Right forelimb (tissue), 1 donor: Measurements from ENCODE around the gene PIK3R2.
"Not testable (repeated sequence)": the region's sequence is repeated elsewhere in the genome, so short reads cannot be mapped to it uniquely, and the experiment has no call there.

Experiments used
- DNase-seq: peaks from one replicate; pipeline ENCODE4 v3.0.0-alpha.2; 2018

PIK3R2 gene

DNA sequence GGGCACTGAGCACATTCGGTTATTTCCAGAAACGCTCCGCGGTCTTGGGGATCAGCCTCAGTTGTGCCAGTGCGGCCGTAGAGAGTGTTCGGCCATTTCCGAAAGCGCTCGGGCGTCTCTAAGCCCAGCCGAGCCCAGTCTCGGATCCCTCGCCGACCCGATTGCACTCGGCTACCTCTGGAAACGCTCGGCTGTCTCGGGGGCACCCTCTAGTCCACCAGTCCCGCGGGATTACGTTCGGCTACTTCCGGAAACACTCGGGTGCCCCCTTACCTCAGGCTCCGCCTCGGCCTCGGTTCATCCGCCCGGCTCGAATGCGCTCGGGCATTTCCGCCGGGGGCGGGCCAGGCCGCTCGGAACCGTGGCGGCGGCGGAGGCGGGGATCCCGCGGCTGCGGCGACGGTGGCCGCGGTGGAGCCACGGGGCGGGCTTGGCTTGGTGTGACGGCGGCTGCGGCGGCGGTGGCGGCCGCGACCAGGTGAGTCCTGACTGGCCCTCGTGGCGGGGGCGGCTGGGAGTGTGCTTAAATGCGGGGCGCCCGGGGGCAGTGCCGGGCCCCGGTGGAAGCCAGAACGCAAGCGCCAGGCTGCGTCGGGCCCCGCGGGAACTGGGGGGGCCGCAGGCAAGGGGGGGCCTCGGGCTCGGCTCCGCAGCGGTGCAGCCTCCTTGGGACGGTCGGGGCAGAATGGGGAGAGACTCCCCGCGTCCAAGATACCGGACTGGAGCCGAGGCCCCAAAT, at the start of gene PIK3R2:
Gene PIK3R2 (plus strand): TSS at position 347 of the 739 bp plus-strand sequence. CDS start 2,717 bp downstream, outside the sequence.
- DNase-seq: peak; percentile 99

DNA sequence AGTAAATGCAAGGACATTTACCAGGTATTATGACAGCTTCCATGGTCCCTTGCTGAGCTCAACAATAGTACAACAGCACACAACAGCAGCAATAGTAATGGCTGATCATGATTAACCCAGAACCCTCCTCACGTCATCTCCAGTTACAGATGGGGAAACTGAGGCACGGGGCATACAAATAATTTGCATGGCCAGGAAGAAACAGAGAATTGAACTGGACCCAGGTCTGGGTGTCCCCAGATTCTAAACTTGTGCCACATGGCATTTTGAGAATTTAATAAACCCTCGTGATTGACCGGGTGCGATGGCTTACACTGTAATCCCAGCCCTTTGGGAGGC, 48.2 kb upstream of the PIK3R2 start:
- DNase-seq: no peak

DNA sequence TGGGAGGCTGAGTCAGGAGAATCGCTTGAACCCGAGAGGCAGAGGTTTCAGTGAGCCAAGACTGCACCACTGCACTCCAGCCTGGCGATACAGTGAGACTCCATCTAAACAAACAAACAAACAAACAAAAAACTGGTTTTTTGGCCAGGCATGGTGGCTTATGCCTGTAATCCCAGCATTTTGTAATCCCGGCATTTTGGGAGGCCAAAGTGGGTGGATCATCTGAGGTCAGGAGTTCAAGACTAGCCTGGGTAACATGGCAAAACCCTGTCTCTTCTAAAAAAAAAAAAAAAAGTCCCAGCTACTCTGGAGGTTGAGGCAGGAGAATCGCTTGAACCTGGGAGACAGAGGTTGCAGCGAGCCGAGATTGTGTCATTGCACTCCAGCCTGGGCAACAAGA, 47.7 kb upstream of the PIK3R2 start:
- DNase-seq: not testable (repeated sequence)

DNA sequence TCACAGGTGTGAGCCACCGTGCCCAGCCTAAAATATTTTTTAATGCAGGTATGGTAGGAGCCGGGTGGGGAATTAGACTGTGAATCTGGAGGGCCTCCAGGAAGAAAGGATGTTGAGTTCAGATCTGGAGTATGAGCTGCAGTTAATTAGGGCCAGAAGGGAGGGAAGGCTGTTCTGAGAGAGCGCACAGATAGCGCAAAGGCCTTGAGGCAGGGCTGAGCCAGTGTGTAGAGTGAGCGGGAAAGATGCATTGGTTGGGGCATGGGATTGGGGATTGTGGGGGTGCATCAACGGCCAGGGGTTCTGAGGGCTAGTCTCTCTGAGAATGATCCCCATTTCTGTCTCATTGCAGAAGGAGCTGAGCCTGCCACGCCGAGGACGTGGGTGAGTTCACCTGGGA, 45.7 kb upstream of the PIK3R2 start:
- no peak for DNase-seq

DNA sequence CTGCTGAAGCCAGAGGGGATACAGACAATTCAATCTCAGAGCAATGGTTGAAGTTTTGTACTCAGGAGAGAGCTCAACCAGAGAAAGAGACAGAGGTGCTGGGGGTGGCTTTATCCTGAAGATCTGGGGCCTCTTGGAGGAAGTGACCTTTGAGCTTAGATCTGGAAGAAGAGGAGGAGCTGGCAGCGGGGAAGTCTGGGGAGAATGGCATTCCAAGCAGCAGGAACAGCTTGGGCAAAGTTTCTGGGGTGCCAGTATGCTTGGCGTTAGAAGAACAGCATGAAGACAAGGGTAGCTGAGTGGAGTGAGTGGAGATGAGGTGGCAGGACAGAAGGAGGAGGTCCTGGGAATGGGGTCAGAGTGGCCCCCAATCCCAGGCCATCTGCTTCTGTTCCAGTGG, 44.1 kb upstream of the PIK3R2 start:
- no peak for DNase-seq

DNA sequence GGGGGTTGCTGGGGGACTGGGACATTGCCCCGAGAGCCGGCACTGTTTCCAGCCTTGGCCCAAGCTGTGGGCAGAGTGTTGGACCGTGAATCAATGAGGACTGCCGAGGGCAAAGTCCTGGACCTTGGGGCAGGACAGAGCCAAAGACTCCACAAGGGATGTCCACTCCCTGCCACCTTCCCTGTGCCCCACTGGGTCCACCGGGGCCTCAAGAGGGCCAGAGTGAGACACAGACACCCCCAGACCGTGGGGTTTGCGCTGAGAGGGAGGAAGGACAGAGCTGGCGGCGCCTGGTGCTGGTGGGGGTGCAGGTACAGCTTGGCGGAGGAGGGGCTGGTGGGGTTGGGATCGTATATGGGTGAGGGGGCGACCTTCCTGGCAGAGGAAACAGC, 43.6 kb upstream of the PIK3R2 start:
- DNase-seq: no peak

DNA sequence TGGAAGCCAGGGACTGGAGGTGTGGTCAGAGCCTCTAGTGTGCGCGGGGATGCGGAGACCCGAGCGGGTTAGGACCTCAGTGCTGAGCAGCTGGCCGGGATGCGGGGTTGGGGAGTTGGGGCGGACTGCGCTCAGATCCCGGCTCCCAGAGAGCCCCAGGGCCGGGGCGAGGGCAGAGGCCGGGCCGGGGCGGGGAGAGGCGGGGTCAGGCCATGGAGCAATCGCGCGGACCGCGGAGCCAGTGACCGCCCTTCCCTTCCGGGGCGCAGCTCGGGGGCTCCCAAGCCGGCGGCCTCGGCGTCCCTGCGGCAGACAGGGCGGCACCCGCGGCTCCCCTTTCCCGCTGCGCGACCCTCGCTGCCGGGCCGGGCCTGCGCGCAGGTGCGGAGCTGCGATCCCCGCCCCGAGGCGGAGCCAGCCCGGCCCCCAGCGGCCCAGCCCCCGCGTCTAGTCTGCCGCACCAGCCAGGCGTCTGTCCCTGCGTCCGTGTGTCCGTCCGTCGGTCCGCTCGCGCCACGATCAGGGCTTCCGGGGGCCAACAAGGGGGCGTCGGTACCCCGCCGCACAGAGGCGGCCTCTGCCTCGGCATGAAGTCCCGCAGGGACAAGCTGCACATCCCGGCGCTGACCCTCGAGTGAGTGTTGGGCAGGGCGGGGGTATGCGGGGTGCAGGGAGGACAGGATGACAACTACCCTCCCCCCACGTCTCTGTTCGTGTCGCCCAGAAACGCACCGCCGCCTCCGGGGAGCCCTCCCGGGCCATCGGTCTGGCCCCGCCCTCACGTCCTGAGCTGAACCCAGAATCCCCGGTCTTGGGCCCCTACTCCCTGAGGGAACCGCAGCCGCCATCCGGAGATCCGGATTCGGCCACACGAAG, 43.0 kb upstream of the PIK3R2 start:
- no peak for DNase-seq

DNA sequence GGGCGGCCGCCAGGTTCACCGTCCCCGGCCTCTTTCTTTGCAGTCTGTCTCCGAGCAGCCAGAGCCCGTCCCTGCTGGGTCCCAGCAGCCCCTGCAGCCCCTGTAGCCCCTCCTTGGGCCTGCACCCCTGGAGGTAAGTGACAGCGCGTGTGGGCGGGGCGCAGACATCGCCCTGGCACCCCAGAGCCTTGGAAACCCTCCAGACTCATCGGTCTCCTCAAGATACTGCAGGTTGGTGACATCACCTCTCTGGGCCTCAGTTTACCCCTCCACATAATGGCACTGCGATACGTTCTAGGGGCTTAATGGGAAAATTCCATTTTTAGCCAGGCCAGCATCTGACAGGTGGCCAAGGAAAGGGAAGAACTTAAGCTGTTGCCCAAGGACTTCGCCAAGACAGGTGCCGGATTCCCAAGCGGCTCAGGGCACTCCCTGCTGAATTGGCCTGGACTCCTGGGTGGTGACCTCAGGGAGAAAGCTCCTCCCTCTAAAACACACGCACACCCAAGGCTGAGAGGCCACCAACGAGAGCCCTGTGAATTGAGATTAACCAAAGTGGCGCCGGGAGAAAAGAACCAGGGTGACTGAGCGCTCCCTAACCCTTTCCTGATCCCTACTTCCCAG, 42.2 kb upstream of the PIK3R2 start:
- no peak for DNase-seq

DNA sequence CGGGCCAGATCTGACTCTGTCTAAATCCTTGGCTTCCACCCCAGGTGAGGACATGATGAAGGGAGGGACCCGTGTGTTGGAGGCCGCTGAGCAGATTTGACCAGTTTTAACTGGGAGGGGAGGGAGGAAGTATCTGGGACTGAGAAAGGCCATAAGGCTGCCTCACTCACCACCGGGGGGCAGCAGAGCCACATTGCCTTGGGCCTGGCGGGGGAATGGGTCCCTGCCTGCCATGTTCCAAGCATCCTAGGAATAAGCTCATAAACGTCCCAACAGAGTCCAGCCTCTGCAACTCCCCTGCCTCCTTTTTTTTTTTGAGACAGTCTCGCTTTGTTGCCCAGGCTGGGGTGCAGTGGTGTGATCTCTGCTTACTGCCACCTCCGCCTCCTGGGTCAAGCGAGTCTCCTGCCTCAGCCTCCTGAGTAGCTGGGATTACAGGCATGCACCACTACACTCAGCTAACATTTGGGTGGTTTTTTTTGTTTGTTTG, 39.9 kb upstream of the PIK3R2 start:
- peak; percentile 92 for DNase-seq

DNA sequence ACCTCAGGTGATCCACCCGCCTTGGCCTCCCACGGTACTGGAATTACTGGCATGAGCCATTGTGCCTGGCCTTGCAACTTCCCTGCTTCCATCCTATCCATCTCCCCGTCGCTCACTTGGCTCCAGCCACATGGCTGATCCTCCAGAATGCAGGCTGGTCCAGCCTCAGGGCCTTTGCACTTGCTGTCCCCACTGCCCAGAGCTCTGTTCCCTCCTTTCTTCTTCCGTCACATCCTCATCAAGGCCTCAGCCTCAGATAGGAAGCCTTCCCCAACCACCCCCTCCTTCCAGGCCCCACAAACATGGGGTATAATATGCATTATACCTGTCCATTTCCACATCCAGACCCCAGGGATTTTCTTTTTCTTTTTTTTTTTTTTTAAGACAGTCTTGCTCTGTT, 39.1 kb upstream of the PIK3R2 start:
- DNase-seq: no peak

DNA sequence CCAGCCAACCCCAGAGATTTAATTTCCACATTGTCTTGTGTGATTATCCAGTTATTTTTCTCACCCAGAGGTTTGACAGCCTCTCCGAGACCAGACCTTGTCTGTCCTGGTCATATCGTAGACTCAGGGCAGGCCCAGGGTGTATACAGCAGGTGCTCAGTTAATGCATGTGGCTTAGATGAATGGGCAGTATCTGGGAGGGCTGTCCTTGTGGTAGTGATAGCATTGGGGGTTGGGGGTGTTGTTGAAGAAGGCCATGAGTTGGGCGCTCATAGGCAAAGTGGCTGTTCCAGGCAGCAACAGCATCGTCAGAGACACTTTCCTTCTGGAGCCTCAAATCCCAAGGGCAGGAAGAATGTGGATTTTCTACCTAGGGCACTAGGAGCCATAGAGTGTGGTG, 38.5 kb upstream of the PIK3R2 start:
- DNase-seq: no peak

DNA sequence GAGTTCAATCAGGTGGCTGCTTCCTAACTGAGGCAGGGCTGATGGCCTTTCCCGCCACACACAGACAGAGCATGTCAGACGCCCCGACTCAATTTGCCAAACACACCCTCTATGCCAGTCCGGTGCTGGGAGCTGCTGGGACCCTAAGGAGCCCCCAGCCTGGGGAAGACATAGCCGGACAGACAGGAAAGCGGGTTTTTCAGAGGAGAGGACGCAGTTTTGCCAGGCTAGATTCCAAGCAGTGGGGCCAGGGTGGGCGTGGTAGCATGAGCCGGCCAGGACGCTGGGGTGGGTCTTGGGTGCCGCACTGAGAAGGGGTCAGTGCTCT, 35.6 kb upstream of the PIK3R2 start:
- no peak for DNase-seq

DNA sequence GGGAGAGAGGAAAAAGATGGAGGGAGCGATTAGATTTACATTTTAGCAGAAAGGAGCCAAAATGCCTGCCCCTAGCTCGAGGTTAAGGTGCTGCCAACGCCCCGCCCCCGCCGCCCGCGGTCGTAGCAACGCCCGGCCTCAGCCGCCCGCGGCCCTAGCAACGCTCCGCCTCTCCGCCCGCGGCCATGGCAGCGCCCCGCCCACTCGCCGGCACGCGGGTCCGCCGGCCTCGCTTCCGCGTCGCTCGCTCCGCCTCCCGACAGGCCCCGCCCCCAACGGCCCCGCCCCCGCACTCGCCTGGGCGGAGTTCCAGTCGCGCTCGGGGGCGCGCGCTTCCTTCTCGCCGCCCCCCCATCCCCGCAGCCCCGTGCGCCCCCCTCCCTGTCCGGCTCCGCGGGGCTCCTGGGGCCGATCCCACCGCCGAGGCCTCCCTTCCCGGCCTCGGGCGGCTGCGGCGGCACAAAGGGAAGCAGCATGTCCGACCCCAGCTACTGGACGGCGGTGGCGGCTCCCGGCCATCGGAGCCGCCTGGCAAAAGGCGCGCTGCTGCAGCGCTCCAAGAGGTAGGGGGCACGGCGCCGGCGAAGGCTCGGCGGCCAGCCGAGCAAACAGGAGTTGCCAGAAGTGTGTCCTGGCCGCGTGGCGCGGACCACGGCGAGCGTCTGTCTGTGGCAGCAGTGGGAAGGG, 35.1 kb upstream of the PIK3R2 start:
- DNase-seq: peak; percentile 94

DNA sequence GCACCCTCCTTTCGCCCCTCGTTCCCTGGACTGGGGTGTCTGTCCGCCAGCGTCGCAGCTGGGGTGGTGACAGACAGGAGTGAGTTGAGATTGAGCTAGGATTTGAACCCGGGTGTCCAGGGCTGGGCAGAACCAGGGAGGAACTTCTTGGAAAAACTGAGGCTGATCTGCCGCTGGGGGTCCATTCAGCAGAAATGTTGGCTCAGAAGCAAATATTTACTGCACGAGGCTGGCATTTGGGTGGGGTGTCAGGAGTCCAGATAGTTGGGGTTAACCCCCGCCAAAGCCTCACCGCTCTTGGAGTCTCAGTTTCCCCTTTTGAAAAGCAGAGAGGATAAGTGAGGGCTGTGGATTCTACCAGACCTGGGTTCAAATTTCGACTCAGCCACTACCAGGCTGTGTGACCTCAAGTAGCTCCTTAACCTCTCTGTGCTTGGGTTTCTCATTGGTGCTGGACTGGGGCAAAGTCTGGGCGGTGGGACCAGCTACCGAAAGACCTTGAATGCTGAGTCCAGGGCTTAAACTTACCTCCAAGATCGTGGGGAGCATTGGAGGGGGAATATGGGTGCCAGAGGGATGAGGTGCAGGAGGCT, 34.4 kb upstream of the PIK3R2 start:
- DNase-seq: no peak

DNA sequence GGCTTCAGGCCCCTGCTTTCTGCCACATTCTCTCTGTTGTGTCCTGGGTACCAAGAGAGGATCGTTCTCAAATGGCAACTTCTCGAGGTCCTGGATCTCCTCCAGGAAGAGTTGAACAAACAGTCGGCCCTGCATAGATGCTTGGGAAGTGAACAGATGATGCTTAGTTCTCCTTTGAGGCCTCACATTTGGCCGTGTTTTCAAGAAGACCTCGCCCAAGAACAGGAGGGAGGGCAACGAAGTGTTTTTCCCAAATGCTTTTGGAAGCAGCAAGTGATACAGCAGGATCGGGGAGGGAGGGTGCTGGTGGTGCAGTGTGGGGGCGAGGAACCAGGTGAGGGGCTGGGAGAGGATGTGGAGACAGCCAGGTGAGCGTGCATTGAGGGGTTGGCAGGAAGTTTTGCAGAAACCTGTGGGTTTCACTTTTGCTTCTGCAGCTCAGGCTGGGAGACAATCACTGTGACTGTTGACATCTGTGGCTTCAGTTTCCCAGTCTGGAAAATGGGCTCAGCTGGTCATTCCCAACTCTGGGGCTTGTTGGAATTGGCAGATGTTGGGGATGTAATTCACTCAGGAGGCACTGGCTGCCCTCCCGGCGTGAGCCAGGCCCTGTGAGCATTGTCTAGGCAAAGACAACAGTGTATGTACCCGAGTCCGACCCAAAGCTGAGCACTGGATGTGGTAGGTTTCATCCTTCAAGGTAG, 33.8 kb upstream of the PIK3R2 start:
- no peak for DNase-seq

DNA sequence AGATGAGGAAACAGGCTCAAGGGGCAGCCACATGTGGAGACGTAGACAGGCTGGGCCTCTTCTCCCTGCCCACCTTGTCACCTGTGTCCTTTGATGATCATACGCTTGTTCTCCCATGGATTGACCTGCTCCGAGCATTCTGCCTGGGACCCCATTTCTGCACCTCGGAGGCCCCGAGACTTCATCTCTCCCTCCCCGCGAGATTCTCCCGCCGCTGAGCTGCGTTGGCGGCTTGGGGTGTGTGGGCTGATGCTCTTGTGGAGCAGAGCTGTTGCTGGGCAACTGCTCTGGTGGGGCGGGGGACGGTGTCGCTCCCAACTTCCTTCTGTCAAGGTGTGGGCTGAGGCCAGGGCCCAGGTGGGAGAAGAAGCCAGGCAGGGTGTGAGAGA, 33.3 kb upstream of the PIK3R2 start:
- DNase-seq: no peak

DNA sequence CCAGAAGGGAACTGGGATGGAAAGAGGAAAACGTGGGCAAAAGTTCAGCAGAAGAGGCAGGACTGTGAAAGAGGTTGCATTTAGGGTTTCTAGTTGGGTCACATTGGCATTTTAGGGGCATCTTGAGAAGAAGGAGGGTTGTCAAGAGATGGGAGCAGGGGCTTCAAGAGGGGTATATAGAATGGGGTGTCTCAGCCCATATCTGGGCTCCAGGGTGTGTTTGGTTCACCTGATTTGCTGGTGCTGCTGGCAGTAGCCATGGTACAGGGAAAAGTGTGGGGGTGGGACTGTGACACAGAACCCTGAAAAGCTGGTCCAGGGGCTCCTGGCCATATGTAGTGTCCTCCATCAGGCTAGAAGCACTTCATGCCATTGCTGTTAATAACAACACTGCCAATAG, 32.8 kb upstream of the PIK3R2 start:
- DNase-seq: no peak

DNA sequence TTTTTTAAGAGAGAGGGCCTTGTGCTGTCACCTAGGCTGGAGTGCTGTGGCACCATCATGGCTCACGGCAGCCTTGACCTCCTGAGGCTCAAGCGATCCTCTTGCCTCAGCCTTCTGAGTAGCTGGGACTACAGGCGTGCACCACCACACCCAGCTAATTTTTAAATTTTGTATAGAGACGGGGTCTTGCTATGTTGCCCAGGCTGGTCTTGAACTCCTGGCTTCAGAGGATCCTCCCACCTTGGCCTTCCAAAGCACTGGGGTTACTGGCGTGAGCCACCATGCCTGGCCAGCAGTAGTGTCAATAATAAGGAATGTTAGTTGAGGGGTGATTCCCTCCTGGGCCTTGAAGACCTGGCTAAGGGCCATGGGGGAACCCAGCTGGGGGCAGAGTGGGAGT, 31.8 kb upstream of the PIK3R2 start:
- no peak for DNase-seq

DNA sequence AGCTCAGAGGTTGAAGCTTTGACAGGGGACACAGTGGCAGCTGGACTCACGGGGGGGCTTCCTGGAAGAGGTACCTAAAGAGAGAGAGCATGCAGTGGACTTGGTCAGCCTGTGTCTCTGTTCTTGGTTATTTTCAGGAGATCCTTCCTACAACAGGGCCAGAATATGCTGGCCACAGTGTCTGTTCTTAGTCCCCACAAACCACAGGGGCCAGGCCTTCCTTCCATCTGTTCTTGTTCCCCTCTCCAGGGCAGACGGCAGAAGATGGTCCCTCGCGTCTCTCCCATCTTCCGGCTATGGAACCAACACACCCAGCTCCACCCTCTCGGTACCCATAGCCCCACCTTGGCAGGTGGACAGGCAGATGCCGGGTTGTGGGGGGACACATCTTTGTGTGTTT, 30.5 kb upstream of the PIK3R2 start:
- no peak for DNase-seq

DNA sequence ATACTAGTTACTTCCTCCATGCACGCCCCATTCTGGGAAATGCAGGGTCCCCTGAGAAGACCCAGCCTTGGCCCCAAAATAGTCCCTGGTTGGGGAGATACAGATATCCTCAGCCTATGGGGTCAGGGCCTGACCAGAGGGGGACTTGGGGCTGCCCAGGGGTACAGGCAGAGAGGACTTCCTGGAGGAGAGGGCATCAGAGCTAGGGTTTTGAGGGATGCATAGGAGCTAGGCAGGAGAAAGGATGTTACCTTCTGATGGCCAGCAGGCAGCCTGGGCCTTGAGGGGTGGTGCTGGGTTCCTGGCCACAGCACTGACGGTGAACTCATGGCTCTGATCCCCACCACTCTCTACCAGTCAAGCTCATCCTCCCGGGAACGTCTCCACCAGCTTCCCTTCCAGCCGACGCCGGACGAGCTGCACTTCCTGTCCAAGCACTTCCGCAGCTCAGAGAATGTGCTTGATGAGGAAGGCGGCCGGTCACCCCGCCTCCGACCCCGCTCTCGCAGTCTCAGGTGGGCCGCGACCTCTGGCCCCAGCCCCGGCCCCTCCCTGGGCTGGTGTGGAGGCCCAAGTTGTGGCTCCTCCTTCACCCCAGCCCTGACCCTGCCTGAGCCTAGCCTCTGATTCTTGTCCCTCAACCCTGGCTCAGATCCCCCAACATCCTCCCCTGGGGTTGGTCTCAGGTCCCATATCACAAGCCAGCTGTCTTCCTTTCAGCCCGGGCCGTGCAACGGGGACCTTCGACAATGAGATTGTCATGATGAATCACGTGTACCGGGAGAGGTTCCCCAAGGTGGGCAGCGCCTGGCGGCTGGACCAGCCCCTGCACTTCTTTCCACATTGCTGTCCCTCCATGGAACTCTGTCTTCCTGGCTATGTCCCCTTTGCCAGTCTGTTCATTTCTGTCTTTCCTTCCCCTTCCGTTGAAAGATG, 29.8 kb upstream of the PIK3R2 start:
- DNase-seq: no peak

DNA sequence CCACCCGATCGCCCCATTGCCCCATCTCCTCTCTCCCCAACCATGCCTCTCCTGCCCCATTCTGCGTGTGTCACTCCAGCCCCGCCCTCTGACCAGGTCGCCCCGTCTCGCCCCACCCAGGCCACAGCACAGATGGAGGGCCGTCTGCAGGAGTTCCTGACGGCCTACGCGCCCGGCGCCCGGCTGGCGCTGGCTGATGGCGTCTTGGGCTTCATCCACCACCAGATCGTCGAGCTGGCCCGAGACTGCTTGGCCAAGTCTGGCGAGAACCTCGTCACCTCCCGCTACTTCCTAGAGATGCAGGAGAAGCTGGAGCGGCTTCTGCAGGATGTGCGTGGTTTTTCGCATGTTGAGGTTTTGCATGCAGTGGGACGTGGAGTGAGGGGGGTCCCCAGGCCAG, 29.1 kb upstream of the PIK3R2 start:
- no peak for DNase-seq
